ENCODE data around the gene PDE6A.

The PDE6A gene

DNA sequence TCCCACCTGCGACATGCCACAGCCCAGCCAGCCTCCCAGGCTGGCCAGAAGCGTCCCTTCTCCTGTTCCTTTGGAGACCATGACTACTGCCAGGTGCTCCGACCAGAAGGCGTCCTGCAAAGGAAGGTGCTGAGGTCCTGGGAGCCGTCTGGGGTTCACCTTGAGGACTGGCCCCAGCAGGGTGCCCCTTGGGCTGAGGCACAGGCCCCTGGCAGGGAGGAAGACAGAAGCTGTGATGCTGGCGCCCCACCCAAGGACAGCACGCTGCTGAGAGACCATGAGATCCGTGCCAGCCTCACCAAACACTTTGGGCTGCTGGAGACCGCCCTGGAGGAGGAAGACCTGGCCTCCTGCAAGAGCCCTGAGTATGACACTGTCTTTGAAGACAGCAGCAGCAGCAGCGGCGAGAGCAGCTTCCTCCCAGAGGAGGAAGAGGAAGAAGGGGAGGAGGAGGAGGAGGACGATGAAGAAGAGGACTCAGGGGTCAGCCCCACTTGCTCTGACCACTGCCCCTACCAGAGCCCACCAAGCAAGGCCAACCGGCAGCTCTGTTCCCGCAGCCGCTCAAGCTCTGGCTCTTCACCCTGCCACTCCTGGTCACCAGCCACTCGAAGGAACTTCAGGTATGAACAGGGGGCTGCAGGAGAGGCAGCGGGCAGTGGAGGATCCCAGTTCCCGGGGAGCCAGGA, 108.0 kb downstream of the PDE6A start:
- DNase-seq (ENCODE audit: low spot score): no peak

DNA sequence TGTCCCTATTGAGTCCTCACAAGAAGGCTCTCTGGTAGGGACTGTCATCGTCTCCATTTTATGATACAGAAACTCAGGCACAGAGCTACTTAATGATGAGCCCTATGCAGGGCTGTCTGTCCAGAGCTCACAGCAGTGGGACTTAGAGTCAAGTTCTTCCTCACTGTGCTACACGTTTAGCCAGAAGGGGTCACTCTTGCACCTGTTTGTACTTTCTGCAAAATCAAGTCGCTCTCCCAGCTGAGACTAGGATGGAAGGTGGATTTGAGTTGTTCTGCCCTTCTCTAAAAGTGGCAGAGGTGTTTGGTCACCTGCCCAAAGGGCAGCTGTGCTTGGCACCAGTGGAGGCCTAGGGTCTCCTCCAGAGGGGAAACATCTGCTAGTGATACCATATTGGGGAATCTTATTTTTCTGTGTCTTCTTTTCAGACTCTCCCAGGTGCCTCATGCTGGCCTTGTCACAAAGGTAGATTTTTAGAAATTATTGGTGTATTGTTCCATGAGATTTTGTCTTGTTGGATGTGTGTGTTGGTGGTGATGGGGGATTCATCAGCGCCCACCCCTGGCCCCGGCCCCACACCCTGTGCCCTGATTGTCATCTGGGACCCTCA, 110.2 kb downstream of the PDE6A start:
- peak; percentile 88 for DNase-seq (ENCODE audit: low spot score)

DNA sequence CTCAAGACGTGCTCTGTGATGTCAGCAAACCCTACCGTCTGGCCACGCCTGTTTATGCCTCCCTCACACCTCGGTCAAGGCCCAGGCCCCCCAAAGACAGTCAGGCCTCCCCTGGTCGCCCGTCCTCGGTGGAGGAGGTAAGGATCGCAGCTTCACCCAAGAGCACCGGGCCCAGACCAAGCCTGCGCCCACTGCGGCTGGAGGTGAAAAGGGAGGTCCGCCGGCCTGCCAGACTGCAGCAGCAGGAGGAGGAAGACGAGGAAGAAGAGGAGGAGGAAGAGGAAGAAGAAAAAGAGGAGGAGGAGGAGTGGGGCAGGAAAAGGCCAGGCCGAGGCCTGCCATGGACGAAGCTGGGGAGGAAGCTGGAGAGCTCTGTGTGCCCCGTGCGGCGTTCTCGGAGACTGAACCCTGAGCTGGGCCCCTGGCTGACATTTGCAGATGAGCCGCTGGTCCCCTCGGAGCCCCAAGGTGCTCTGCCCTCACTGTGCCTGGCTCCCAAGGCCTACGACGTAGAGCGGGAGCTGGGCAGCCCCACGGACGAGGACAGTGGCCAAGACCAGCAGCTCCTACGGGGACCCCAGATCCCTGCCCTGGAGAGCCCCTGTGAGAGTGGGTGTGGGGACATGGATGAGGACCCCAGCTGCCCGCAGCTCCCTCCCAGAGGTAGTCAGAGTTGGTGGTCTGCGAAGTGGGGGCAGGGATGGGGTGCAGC, 111.3 kb downstream of the PDE6A start:
- no peak for DNase-seq (ENCODE audit: low spot score)

DNA sequence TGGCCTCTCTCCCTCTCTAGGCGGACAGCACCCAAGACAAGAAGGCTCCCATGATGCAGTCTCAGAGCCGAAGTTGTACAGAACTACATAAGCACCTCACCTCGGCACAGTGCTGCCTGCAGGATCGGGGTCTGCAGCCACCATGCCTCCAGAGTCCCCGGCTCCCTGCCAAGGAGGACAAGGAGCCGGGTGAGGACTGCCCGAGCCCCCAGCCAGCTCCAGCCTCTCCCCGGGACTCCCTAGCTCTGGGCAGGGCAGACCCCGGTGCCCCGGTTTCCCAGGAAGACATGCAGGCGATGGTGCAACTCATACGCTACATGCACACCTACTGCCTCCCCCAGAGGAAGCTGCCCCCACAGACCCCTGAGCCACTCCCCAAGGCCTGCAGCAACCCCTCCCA, 112.0 kb downstream of the PDE6A start:
- DNase-seq (ENCODE audit: low spot score): no peak

DNA sequence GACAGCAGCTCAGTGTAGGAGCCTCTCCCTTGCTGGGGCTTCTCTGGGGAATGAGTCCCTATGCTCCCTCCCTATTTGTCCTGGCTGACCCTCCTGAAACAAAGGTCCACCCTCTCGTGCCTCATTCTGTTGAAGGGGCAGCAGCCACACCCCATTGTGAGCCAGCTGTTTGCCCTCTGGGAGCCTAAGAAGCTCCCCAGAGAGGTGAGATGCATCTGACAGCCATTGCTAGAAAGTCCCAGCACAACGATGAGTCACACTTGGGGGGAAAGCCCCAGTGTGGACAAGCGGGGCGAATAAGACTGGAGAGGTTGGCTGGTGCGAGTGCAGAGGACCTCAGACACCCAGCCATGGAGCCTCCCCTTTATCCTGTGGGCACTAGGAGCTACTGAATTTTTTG, 113.1 kb downstream of the PDE6A start:
- DNase-seq (ENCODE audit: low spot score): peak; percentile 22

DNA sequence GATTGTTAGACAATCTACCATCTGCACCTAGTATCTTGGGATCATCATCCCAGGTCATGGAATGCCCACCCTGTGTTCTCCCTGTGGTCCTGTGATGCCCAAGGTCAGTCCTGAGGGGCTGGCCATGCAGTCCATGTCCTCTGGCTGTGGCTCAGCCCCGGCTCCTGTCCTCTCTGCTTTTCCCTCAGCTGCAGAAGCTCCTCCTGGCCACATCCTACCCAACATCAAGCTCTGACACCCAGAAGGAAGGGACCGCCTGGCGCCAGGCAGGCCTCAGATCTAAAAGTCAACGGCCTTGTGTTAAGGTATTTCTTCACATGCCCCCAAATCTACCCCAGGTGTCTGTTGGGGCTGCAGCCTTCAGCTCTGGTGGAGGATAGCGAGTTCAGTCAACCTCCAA, 114.0 kb downstream of the PDE6A start:
- DNase-seq (ENCODE audit: low spot score): no peak

DNA sequence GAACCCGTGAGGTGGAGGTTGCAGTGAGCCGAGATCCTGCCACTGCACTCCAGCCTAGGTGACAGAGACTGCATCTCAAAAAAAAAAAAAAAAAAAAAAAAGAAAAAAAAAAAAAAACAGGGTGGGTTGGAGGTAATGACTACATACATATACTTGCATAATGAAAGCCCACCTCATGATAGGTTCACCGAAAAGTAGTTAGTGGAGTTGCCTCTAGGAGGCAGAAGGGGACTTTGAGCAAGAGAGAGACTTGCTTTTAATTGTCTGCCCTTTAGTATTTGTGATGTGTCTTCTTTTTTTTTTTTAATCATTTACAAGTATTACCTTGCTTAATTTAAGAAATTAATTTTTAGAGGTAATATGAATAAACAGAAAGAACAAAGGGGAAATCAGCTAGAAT, 114.6 kb downstream of the PDE6A start:
- DNase-seq (ENCODE audit: low spot score): no peak

DNA sequence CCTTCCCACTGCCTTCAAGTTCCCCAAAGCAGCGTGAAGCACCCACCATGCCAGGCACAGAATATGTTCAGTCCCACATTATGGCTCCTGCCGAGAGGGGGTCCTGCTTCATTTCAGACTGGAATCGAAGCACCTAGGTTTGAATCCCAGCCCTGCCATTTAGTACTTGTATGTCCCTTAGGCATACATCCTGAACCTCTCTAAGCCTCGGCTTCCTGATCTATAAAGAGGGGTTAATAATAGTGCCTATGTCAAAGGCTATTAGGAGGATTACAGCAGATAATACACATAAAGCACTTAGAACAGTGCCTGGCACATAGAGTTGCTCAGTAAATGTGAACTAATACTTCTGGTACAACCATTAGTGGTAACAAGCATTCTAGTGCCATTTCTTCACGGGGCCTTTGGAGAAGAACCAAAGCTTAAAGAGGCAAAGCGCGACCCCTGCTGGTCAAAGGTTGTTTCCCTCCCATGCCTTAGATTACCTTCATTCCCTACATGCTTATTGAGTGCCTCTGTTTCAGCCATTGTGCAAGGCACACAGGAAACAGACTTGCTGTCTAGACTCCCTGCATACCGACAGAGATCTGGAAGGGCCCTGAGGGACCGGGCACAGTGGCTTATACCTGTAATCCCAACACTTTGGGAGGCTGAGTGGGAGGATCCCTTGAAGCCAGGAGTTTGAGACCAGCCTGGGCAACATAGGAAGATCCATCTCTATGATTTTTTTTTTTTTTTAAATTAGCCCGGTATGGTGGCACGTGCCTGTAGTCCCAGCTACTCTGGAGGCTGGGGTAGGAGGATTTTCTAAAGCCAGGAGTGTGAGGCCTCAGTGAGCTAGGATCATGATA, 116.2 kb downstream of the PDE6A start:
- DNase-seq (ENCODE audit: low spot score): peak; percentile 94

DNA sequence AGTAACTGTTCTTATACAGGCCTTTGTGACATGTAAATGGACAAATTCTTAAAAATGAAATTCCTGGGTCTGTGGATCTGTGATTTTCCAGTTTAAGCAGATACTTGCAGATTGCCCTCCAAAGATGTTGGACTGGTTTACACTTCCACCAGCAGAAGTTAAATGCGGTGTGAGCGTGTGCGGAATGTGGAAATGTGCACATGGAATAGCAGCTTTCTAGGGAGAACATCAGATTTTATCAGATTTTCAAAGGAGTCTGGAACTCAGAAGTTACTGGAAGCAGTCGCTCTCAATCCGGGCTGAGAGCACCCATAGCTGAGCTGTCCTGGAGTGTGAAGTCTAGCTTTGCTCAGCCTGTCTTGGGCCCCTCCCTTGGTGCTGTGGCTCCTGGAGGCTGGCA, 117.0 kb downstream of the PDE6A start:
- DNase-seq (ENCODE audit: low spot score): no peak

DNA sequence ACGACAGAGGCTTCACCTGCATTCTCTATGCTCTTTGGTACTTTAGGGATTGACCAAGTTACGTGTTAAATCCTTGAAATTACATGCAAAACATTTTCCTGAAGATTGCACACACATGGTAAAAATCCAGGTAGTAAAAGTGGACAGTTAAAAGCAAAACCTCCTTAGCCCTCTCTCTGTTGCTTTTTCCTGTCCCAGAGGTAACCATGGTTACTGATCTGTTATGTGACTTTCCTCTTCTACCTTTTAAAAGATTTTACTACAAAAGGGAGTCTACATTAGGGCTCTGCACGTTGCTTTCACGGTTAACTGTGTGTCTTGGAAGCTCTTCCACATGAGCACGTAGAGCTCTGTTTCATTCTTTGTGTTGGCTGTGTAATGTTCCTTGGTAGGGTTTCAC, 117.5 kb downstream of the PDE6A start:
- no peak for DNase-seq (ENCODE audit: low spot score)

DNA sequence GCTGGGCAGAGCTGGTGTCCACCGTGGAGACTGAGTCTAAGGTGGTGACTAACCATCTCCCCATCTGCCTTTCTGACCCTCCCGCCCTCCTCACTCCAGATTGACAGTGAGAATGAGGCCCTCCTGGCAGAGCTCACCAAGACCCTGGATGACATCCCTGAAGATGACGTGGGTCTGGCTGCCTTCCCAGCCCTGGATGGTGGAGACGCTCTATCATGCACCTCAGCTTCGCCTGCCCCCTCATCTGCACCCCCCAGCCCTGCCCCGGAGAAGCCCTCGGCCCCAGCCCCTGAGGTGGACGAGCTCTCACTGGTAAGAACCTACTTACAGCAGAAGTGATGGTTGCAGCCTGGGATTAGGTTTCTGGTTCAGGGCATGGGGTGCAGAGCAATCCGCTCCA, 118.0 kb downstream of the PDE6A start:
- DNase-seq (ENCODE audit: low spot score): no peak

DNA sequence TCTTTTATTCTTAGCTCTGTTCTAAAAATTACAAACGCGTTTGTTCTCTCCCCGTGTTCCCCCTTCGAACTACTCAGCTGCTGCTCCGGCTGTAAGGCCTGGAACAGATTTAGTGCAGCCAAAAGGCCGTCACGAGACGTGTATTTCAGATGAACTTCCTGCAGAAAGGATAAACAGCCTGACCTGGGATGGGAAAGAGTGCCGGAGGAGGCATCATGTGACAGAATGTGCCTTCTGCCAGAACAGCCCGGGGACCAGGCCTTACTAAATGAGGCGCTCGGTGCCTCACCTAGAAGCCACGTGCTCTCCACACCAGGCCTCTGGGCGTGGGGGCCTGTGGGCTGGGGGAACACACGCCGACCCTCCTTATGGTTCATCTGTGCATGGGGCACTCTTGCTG, 119.7 kb downstream of the PDE6A start:
- no peak for DNase-seq (ENCODE audit: low spot score)

DNA sequence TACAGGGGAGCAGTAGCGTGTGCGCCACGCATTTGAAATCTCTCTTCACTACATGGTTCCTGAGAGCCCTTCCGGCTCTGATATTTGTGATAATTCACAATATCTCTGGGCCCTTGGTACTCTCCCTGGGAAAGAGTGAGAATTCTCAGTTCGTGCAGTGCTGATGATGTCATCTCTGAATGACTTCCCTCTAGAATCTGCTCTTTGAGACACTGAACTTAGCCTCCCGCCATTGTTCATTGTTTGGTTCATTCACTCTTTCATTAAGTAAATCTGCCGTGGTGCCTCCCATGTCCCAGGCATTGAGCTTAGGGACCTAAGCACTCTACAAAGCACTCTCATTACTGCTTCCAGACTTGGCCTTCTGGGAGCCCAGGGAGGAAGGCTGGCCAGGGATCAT, 120.5 kb downstream of the PDE6A start:
- no peak for DNase-seq (ENCODE audit: low spot score)

DNA sequence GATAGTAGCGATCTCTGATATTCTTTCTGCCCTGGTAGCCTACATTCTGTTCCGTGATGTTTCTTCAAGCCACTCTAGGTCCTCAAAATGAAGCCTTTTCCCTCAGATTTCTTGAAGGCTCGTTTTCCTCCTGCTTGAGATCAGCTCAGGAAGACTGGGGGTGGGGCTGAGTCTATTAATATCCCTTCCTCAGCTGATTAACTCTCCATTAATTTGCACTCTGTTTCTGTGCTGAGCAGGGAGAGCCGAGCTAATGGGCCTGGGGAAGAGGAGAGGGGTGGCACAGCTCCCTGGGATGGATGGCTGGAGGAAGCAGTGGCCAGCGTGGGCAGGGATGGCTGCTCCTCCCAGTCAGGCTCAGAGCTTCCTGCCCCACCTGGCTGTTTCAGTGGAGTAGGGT, 121.2 kb downstream of the PDE6A start:
- no peak for DNase-seq (ENCODE audit: low spot score)

DNA sequence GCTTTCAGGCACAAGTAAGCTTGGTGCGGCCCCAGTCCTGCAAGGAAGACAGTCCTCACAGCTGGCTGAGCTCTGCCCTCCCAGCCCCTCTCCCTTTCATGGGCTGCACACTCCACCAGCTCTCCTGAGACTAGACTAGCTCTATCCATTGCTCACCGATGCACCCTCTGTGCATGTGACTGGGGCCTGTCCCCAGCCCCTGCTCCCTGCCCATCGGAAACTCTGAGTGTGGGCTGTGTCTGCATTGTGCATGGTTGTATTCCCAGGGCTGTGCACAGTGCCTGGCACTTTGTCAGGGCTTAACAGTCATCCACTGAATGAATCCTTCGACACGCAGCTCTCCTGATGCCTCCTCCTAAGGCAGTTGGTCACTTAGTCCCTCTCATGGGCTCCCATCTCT, 122.3 kb downstream of the PDE6A start:
- DNase-seq (ENCODE audit: low spot score): no peak

DNA sequence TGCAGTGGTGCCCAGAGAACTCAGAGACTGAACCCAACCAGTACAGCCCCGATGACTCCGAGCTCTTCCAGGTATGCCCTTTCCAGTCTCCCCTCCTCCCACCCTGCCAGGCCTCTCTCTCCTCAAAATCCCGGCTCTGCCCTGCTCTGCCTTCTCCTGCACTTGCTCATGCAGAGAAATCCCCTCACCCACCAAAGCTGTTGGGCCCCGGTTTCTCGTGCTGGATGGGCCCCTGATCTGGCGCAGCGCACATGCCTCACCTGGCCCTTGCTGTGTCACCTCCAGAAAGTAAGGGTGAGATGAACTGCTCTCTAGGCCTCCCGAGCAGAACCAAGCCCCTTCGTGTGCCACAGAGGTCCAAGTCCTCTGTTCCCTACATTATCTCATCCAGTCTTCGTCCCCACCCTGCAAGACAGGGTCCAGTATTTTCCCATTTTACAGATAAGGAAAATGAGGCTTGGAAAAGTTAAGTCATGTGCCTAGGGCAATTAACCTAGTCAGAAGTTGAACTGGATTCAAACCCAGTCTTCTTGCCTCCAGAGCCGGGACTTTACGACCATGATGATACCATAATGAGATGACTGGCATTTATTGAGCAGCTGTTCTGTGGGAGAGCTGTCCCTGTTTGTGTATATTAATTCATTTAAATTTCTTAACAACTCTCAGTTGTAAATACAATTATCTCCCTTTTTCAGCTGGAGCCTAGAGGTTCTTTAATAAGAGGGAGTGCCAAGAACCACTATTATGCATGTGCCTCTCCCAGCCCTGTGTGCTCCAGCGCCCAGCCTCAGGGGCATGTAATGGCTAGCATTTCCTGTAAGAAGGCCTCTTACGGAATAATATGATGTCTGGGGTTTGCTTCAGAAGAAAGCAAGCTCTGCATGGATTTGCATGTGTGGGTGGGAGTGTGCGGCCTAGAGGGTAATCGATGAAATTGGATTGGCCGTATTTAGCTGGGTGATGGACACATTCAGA, 123.8 kb downstream of the PDE6A start:
- no peak for DNase-seq (ENCODE audit: low spot score)

DNA sequence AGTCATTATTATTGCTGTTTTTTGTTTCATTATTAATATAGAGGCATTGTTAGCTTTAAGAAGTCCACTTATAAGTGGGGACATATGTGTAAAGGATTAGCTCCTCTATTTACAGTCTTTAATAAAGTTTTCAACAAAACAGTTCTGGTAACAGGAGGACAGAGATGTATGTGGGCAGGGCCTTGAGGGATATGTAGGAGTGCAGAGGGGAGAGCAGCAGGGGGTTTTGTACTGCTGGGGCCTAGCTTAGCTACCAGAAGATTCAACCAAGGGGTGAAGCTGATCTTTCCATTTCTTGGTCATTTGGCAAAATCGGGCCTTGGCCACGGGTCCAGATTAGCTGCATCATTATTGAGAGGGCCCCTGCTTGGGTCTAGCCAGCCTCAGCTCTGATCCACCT, 124.6 kb downstream of the PDE6A start:
- DNase-seq (ENCODE audit: low spot score): no peak

DNA sequence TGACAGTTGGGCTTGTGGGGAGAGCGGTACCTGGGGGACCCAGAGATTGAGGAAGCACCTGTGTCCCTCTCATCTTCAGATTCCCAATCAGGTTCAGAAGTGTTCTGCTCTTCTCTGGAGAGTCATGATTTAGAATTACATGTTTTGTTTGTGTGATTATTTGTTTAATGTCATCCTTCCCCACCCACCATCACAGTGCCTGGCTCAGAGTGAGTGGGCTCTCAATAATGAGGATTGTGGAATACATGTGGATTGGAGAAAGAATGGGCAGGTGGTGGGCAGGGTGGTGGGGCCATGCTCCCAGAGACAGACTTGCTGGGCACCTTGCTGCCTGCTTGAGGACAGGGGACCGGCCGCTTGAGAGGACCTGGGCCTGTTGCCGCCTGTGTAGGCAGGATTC, 126.5 kb downstream of the PDE6A start:
- DNase-seq (ENCODE audit: low spot score): no peak

DNA sequence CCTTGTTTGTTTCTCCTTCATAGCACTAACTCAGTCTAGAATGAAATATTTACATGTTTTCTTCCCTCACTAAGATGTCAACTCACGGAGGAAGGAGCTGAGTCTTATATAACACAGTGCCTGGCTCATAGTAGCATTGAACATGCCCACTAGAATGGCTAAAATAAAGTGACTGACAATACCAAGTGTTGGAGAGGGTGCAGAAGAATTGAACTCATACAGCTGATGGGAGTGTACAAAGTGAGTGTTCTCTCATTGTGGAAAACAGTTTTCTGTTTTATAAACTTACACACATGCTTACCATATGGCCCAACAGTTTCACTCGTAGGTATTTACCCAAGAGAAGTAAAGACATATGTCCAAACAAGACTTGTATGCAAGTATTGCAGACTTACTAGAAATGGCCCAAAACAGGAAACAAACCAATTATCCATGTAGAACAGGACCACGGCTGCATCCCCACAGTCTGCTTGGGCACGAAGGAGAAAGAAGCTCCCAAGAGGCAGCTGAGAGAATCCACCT, 127.0 kb downstream of the PDE6A start:
- DNase-seq (ENCODE audit: low spot score): no peak

DNA sequence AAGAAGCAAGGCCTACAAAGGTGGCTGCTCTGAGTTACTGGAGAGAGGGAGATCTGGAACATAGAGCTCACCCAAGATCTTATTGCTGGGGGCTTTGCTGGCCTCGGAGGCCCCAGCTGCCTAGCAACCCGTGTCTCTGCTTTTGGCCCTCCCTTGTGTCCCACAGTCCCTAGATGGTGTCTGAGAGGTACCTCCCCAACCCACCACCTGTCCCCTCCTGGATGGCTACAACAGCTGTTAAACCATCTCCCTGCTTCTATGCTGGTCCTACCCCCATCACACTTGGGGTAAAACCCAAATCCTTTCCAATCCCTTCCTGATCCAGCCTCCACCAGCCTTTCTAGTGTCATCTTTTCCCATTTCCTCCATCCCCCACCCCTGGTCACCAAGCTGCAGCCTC, 127.9 kb downstream of the PDE6A start:
- no peak for DNase-seq (ENCODE audit: low spot score)

DNA sequence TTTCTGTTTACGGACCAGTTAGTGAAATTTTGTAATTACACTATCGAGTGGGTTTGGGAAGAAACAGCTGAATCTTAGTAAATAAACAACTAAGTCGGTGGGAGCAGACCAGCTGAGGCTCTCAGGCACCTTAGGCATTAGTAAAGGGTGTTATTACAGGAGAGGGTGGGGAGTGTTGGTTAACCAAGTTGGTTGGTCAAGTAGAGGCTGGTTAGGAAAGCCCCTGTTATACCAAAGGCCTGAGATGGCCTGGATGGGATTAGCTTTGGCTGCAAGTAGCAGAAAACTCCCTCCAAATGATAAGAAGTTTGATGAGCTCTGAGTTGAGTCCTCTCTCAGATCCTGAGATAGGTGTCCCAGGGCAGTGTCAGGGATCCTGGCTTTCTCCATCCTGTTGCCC, 133.1 kb downstream of the PDE6A start:
- no peak for DNase-seq (ENCODE audit: low spot score)

All from GM03348 (cell line).